ENCODE results near the gene PA2G4.

DNA sequence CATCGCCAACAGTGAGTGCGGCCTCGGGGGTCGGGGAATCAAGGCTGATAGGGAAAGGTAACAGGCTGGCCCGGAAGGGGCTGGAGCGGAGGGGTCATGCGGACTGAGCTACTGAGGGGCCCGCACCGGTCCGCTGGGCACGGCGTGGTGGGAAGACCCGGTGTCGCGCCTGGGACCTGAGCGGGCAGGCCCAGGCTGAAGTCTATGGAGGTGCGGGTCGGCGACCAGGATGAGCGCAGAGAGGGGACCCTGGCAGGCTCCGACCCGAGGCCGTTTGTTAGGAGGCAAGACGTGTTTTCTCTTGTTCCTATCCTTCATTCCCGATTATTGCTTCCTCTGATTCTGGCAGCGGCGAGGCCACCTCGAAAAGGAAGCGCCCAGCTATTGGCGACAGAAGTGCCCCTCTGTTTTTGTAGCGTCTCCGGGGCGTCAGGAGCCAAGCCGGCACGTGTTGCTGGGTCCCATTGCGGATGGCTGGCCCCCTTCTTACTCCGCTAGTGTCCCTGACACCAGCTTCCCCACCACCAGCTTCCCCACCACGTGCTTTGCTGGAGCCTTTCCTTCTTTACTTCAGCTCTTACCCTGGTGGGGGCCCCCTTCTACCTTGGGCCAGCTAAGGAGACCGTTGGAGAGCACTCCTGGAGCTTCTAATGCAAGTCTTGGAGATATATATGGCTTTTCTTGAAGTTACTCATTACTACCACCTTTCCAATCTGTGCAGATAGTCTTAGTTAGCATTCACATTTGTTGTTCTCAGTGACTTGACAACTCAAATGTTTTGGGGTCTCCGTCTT is 653 bp downstream of the PA2G4 start:
- no peak for TF ChIP-seq SNAI2 (CRISPR knock-in tag; IDR thresholded peaks at IDR 0.05)
- no peak for TF ChIP-seq PPARA (CRISPR knock-in tag; IDR thresholded peaks at IDR 0.05; ENCODE audit: borderline replicate concordance)
- no peak for TF ChIP-seq ESRRG (CRISPR knock-in tag; IDR thresholded peaks at IDR 0.05)
- no peak for TF ChIP-seq CREB5 (CRISPR knock-in tag; IDR thresholded peaks at IDR 0.05; ENCODE audit: low read depth)
- no peak for TF ChIP-seq ARNTL (CRISPR knock-in tag; IDR thresholded peaks at IDR 0.05; ENCODE audit: borderline replicate concordance, low read depth)
- TF ChIP-seq, protein P1, sequence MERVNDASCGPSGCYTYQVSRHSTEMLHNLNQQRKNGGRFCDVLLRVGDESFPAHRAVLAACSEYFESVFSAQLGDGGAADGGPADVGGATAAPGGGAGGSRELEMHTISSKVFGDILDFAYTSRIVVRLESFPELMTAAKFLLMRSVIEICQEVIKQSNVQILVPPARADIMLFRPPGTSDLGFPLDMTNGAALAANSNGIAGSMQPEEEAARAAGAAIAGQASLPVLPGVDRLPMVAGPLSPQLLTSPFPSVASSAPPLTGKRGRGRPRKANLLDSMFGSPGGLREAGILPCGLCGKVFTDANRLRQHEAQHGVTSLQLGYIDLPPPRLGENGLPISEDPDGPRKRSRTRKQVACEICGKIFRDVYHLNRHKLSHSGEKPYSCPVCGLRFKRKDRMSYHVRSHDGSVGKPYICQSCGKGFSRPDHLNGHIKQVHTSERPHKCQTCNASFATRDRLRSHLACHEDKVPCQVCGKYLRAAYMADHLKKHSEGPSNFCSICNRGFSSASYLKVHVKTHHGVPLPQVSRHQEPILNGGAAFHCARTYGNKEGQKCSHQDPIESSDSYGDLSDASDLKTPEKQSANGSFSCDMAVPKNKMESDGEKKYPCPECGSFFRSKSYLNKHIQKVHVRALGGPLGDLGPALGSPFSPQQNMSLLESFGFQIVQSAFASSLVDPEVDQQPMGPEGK (CRISPR knock-in tag; IDR thresholded peaks at IDR 0.05; ENCODE audit: borderline replicate concordance): no peak
- no peak for TF ChIP-seq ZNF8 (CRISPR knock-in tag; IDR thresholded peaks at IDR 0.05)
- no peak for TF ChIP-seq OSR1 (CRISPR knock-in tag; IDR thresholded peaks at IDR 0.05)
- TF ChIP-seq ZFP3 (CRISPR knock-in tag; IDR thresholded peaks at IDR 0.05): no peak
- TF ChIP-seq, protein P2, sequence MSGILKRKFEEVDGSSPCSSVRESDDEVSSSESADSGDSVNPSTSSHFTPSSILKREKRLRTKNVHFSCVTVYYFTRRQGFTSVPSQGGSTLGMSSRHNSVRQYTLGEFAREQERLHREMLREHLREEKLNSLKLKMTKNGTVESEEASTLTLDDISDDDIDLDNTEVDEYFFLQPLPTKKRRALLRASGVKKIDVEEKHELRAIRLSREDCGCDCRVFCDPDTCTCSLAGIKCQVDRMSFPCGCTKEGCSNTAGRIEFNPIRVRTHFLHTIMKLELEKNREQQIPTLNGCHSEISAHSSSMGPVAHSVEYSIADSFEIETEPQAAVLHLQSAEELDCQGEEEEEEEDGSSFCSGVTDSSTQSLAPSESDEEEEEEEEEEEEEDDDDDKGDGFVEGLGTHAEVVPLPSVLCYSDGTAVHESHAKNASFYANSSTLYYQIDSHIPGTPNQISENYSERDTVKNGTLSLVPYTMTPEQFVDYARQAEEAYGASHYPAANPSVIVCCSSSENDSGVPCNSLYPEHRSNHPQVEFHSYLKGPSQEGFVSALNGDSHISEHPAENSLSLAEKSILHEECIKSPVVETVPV (CRISPR knock-in tag; IDR thresholded peaks at IDR 0.05): no peak
- TF ChIP-seq ZNF565 (CRISPR knock-in tag; conservative IDR thresholded peaks at IDR 0.05; ENCODE audit: low read depth): no peak
- no peak for TF ChIP-seq ZFP30 (CRISPR knock-in tag; IDR thresholded peaks at IDR 0.05)
- TF ChIP-seq TCF4 (CRISPR knock-in tag; IDR thresholded peaks at IDR 0.05; ENCODE audit: borderline replicate concordance): no peak
